Stimulated activated CD8-positive, alpha-beta memory T cell treated with anti-CD3 and anti-CD28 coated beads, Interleukin-4, amount 100 ng/mL, for 24 hours (primary cell): ENCODE data around the gene FGFR2.

Experiments
- DNase-seq: peaks from one replicate; pipeline ENCODE4 v3.0.0-alpha.2; 2020; ENCODE audit warnings: low read depth

The FGFR2 gene

GRCh38 chr10:121598263-121599249, at the start of gene FGFR2:
TSS of gene FGFR2 (minus strand) at chr10:121598444. CDS start at chr10:121593817, 4,627 bp downstream.
- peak; percentile 8 for DNase-seq

GRCh38 chr10:121647401-121647800, 49.2 kb upstream of the FGFR2 start:
- no peak for DNase-seq

GRCh38 chr10:121645696-121646095, 47.5 kb upstream of the FGFR2 start:
- no peak for DNase-seq

- DNase-seq = no peak
Observed at GRCh38 chr10:121644501-121644900, 46.3 kb upstream of the FGFR2 start.

- no peak for DNase-seq
Observed at GRCh38 chr10:121640266-121640665, 42.0 kb upstream of the FGFR2 start.

- no peak for DNase-seq
Observed at GRCh38 chr10:121639416-121639815, 41.2 kb upstream of the FGFR2 start.

GRCh38 chr10:121637437-121637836, 39.2 kb upstream of the FGFR2 start:
- DNase-seq = no peak

- DNase-seq = no peak
Observed at GRCh38 chr10:121633056-121633455, 34.8 kb upstream of the FGFR2 start.

GRCh38 chr10:121631365-121632029, 33.3 kb upstream of the FGFR2 start:
- DNase-seq = no peak

GRCh38 chr10:121628859-121629258, 30.6 kb upstream of the FGFR2 start:
- DNase-seq = no peak

- no peak for DNase-seq
Observed at GRCh38 chr10:121627876-121628581, 29.8 kb upstream of the FGFR2 start.

- DNase-seq = no peak
Observed at GRCh38 chr10:121624836-121625486, 26.7 kb upstream of the FGFR2 start.

GRCh38 chr10:121618906-121619305, 20.7 kb upstream of the FGFR2 start:
- DNase-seq = no peak

- no peak for DNase-seq
Observed at GRCh38 chr10:121617176-121617575, 18.9 kb upstream of the FGFR2 start.

GRCh38 chr10:121616291-121616690, 18.0 kb upstream of the FGFR2 start:
- DNase-seq = no peak

- no peak for DNase-seq
Observed at GRCh38 chr10:121615836-121616235, 17.6 kb upstream of the FGFR2 start.

- DNase-seq = no peak
Observed at GRCh38 chr10:121615435-121615793, 17.2 kb upstream of the FGFR2 start.

- no peak for DNase-seq
Observed at GRCh38 chr10:121614613-121615434, 16.6 kb upstream of the FGFR2 start.

- DNase-seq = no peak
Observed at GRCh38 chr10:121613456-121613855, 15.2 kb upstream of the FGFR2 start.

- no peak for DNase-seq
Observed at GRCh38 chr10:121611393-121612159, 13.3 kb upstream of the FGFR2 start.
